HG03135 (cell line): ENCODE results near the gene VPS4B.
"Not testable (repeated sequence)": the region's sequence is repeated elsewhere in the genome, so short reads cannot be mapped to it uniquely, and the experiment has no call there.

Experiments
- ATAC-seq: cut with Tn5 transposase; IDR thresholded peaks from one replicate; pipeline ENCODE4 v1.9.1; 2021; ENCODE audit warnings: mild to moderate bottlenecking, moderate library complexity; ENCODE audit not compliant: unreplicated experiment

The VPS4B gene

DNA sequence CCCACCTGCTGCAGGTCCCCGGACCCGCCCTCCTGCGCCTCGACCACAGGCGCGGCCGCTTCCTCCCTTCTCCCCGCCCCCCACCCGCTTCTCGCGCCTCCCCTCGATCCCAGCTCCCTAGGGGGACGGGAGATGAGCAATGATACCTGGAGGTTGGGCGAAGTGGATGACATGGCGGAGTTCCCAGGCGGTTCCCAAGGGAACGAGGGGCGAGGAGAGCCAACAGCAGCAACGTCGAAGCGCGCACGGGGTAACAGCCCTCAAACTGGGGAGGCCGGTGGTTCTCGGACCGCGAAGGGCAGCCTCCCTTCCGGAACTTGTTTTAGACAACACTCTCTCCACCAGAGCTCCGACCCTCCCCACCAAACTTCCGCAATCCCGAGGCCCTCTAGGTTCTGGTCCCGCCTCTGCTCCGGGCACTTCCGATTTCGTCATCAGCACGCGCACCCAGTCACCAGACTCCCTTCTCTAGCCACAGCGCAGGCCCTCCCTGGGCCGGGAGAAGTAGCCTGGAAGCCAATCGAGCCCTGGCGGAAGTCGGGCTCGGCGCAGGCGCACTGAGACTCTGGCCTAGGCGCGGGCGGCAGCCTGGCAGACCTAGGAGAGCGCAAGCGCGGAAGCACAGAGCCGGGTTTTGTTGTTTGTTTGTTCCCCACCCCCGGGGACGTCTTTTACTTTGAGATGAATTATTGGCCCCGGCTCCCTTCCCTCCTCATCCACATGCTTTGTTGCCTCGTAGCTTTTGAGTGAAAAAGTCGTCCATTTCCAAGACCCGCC is at the start of gene VPS4B:
Gene VPS4B (minus strand): TSS at position 390 of the 777 bp plus-strand sequence. CDS start 217 bp downstream, at position 173.
- ATAC-seq, result peak; percentile 95

DNA sequence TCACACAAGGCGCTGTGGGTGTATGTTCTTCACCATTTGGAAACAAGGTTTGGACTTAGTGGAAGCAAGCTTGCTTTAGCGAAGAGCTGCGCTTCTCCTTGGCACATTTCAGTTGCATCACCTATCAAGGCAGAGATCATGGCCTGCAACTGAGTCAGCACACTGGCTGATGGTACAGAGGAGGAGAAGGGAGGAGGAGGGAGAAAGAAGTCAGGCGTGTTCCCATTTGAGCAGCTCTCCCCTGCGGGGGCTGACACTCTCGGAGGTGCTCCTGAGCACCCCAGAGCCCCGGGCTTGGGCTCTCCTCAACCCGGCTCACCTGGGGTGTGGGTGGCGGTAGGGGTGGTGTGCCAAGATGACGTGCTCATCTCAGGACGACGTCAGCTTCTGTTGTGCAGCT is 48.5 kb upstream of the VPS4B start:
- ATAC-seq, result no peak

- no peak for ATAC-seq
Measured at GRCh38 chr18:63468575-63468974, 46.3 kb upstream of the VPS4B start.

DNA sequence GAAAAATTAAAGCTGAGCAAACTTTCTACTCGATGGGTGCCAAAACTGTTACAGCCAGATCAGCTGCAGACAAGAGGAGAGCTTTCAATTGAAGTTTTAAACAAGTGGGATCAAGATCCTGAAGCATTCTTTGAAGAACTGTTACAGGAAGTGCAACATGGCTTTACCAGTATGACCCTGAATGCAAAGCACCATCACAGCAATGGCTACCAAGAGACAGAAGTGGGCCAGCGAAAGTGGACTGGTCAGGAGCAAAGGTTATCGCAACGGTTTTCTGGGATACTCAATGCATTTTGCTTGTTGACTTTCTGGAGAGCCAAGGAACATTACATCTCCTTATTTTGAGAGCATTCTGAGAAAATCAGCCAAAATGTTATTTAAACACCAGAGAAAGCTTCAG is 45.4 kb upstream of the VPS4B start:
- ATAC-seq, result no peak

- ATAC-seq, result no peak
Measured at GRCh38 chr18:63465059-63465458, 42.8 kb upstream of the VPS4B start.

- no peak for ATAC-seq
Measured at GRCh38 chr18:63464434-63464833, 42.2 kb upstream of the VPS4B start.

DNA sequence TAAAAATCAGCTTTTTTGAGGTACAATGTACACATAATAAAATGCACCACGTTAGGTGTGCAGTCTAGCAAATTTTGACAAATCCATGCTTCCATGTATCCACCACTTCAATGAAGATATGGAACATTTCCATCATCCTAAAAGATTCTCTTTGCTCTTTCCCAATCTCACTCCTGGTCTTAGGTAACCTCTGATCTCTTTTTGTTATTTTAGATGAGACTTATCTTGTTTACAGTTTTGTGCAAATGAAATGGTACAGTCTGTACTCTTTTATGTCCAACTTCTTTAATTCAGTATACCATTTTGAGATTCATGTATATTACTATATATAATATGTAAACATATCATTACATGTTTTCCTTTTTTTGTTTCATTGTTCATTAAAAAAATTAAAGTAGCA is 38.1 kb upstream of the VPS4B start:
- no peak for ATAC-seq

GRCh38 chr18:63457977-63458376 is 35.7 kb upstream of the VPS4B start:
- ATAC-seq, result no peak

GRCh38 chr18:63454497-63454896 is 32.2 kb upstream of the VPS4B start:
- no peak for ATAC-seq

- ATAC-seq, result not testable (repeated sequence)
Measured at GRCh38 chr18:63452751-63453150, 30.5 kb upstream of the VPS4B start.

DNA sequence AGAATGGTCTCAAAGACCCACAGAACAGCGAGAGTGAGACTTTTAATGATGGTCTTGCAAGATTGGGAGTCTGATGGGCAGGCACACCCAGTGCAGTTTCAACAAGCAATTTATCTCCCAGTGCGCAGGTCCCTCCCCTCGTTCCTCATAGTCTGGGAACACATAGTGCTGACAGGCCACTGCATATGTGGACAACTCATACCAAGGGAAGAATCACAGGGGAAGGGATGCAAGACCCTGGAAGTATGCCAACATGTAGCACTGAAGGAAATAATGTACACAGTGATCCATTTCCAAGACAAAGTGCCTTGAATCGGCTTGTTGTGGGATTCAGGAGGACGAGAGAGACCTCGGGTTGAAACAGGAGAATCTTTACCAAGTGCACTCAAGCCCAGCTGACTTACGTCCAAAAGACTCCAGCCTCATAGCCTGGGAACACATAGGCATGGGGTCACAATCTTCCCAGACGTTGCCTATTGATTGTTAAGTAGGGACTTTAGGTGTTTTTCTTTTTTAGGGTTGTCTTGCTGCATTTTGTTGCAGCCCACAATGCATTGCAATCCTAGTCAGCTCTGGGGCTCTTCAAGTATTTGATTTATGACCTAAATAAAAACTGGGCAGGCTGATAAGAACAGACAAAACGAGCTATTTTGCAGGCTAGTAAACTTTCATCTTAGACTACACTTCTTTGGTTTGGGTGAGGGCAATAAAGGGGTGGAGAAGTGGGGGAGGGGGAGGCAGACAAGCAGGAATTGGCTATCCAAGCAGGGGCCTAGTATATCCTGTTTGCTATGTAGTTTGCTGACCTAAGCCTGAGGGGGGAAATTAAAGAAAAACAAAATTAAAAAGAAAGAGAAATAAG is 29.8 kb upstream of the VPS4B start:
- ATAC-seq, result no peak

DNA sequence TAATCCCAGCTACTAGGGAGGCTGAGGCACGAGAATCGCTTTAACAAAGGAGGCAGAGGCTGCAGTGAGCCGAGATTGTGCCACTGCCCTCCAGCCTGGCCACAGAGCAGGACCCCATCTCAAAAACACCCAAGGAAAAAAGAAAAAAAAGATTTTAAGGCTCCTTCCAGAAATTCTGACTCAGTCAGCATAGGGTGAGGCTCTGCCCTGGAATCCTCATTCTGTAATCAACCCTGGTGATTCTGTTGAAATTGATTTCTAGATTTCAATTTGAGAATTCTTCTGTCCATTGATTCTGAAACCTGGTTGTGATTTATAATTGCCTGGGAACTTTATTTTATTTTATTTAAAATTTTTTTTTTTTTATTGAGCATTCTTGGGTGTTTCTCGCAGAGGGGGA is 27.1 kb upstream of the VPS4B start:
- ATAC-seq, result no peak

DNA sequence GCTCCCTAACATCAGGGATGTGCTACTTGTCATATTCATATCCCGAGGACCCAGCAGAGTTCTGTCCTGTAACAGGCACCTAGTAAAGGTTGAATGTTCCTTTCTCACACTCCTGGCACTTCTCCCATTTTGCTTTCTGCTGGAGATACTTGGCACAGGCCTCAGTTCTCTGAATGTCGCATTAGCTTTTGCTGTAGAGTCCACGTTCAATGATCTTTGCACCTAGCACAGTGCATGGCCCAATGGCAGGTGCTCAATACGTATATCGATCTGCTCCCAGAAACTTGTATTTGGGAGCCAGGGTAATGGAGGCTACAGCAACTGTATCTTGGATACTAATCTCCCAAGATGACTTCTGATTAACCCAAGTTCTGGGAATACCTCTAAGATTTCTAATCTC is 24.8 kb upstream of the VPS4B start:
- no peak for ATAC-seq

DNA sequence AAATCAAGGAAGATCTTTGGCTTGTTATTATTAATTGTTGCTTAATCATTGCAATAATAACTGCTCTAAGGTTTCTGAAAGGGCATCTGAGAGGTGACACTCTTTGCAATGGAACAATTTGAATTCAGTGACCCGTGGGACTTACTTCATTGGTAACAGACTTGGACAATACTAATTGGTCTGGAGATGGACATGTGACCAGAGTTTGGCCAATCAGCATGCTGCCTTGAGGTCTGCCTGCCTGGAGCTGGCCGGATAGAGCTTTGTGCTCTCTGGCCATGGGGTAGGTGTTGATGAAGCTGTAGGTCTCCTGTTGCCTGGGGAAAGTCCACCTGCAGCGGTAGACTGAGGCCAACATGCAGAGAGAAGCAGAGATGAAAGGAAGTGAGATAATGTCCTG is 24.0 kb upstream of the VPS4B start:
- no peak for ATAC-seq

- ATAC-seq, result no peak
Measured at GRCh38 chr18:63445037-63445436, 22.8 kb upstream of the VPS4B start.

DNA sequence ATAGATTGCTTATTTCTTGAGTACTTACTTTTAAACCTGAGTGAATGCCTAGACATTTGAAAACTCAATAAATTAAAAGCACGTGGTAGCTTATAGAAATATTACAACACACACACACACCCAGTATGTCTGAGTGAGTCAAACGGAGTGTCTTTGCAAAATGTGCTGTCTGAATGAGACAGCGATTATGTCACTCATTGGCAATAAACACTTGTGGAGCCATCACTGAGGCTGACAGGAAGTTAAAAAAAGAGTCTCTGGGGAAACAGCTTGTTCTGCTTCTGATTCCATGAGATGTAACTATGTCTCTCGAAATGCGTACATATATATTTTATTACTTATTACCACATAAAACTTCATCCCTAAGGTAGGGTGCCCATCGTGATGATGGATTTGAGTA is 22.3 kb upstream of the VPS4B start:
- ATAC-seq, result peak; percentile 49

DNA sequence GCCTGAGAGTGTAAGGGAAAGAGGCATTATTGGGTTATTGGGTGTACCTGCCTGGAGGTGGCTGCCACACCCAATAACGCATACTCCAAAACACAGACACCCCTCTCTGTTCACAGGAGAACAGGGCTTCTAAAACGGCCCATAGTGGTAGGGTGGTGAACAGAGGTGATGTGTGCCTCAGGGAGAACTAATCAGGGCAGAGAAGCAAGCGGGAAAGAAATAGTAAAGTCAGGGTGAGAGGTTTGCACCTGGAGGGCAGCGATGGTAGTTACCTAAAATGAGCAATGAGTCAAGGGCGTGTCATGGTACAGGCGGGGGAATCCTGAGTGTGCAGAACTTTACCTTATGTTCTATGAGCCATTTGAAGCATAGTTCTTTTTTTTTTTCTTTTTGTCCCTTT is 21.6 kb upstream of the VPS4B start:
- ATAC-seq, result no peak

- ATAC-seq, result no peak
Measured at GRCh38 chr18:63440881-63441280, 18.6 kb upstream of the VPS4B start.

DNA sequence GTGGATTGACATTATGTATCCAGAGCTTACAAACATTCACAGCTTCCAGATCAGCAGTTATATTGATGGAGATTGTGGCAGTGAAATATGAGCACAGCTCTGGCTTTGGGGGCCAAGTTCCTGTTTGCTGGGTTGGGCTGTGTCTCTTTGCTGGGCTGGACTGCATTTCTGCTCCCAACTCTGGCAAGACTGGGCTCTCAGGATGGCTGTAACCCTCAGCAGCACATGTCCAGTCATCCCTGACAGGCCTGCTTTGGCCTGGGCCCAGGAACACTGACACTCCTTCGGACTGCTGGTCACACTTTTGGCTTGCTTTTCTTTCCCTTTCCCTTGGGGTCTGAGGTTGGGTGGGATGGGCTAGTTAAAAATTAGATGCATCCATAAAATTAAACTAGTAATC is 17.9 kb upstream of the VPS4B start:
- ATAC-seq, result no peak

DNA sequence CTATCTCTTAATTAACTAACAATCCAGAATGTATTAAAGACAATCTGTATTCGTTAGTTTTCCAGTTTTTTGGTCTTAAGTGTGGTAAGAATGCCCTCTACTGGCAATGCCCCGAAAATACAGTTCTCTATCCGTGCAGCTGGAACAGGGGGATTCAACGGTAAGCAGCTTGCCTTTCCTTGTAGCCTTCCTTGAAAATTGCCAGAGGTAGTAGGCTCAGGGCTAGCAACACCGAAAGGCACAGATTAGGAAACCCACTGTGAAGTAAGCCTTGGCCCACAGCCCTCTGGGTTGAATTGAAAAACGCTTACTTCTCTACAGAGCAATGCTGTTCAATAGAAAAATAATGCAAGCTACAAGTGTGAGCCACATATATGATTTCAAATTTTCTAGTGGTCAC is 17.1 kb upstream of the VPS4B start:
- ATAC-seq, result no peak

DNA sequence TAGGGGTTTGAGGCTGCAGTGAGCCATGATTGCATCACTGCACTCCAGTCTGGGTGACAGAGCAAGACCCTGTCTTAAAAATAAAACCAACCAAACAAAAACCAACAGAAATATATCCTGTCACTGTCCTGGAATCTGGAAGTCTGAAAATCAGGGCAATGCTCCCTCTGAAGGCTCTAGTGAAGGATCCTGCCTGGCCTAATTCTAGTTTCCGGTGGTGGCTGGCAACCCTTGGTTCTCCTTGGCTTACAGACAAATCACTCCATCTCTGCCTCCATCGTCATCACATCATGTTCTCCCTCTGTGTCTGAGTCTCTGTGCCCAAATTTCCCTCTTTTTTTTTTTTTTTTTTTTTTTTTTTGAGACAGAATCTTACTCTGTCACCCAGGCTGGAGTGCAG is 15.9 kb upstream of the VPS4B start:
- no peak for ATAC-seq

DNA sequence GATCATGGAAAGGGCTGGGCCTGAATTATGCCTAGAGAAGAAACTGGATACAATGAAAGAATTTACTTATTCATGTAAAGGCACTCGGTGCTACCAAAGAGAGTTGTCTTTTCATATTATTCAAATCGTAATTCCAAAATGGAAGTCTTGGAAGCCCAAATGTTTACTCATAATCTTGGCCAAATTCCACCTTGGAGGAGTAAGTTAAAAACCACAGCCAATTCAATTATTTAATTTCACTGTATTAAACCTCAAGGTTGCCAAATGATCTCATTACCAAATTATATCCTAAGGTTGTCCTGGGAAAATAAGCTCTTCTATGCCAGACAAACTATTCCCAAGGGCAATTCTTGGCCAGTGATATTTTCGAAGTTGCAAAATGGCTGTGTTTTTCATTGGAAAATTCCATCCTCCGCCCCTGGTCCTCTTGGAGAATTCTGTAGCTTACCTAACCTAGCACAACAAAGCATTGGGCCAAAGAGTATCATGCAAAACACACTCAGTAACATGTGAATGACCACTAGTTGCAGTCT is 11.1 kb upstream of the VPS4B start:
- no peak for ATAC-seq
